NCI-H1105 treated with DMSO at 0.1 percent for 48 hours (cell line): ENCODE results near the gene ANKMY1.
A peak's percentile ranks its signal among the peaks of the same experiment; 100 is the strongest.

Experiments used
- DNase-seq: peaks from one replicate; lab custom pipeline; 2025; lab: John Stamatoyannopoulos, UW

ANKMY1 gene

DNA sequence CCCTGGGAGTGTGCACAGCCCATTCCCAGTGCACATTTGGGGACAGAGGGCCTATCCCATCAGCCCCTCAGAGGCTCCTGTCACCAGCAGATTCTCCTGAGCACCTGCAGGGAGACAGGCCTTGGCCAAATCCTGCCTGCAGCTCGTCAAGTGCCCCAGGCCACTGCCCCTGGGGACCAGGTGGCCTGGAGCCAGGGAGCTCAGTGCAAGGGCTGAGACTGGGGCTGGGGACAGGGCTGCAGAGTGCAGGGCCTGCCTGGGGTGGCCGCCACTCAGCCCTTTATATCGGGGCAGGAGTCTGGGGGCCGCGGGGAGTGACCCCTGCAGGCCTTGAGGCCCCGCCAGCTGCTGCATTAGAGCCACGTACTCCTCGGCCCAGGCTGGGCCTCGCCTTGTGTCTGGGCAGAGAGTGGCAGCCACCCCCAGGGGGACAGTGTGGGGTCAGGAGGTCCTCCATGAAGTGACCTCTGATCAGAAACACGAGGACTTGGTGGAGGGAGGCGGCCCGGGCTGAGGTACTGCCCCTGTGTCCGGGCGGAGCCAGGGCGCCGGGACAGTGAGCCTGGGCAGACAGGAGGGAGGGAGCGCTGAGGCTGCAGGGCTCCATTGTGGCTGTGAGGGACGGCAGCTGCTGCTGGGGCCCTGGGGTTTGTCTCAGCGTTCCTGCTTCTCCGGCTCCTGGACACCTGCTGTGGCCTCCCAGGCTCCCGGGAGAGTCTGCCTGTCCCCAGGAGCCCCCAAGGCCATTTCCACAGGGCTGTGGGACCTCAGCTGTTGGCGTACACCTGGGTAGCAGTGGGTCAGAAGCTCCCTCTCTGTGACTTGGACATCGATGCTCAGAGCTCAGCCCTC lies 98.2 kb downstream of the ANKMY1 start:
- no peak for DNase-seq

GRCh38 chr2:240458900-240459391 lies 98.8 kb downstream of the ANKMY1 start:
- DNase-seq: no peak

DNA sequence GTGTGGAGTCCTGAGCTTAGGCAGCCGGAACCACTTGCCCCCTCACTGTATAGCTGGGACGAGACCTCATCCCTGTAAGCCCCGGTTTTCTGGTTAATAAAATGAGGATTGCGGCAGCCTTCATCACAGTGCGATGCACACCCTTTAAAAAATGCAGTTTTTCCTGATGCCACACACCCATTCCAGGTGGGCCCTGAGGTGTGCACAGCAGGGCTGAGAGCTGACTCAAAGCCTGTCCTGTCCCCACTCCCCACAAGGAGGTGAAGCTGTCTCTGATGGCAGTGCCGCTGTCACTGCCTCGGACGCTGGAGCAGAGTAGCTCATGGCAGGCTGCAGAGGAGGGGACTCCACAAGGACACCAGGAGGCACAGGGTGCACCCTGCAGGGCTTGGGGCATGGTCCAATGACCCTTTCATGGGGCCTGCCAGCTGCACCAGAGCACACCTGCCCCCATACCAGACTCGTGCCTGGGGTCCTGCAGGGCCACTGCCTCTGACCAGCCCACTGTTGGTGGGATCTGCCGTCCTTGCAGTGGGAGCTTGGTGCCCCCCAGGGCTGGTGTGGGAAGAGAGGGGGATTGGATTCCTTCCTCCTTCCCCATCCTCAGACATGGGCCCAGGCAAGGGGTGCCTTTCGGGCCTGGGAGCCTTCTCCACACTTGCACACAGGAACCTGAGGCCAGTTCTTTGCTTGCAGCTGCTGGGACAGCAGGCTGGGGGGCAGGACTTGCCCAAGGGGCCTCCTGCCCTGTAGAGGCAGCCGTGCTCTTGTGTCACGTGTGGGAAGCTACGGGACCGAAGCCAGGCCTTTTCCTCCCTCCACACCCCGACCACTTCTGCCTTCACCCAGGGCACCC lies 99.5 kb downstream of the ANKMY1 start:
- DNase-seq: no peak

DNA sequence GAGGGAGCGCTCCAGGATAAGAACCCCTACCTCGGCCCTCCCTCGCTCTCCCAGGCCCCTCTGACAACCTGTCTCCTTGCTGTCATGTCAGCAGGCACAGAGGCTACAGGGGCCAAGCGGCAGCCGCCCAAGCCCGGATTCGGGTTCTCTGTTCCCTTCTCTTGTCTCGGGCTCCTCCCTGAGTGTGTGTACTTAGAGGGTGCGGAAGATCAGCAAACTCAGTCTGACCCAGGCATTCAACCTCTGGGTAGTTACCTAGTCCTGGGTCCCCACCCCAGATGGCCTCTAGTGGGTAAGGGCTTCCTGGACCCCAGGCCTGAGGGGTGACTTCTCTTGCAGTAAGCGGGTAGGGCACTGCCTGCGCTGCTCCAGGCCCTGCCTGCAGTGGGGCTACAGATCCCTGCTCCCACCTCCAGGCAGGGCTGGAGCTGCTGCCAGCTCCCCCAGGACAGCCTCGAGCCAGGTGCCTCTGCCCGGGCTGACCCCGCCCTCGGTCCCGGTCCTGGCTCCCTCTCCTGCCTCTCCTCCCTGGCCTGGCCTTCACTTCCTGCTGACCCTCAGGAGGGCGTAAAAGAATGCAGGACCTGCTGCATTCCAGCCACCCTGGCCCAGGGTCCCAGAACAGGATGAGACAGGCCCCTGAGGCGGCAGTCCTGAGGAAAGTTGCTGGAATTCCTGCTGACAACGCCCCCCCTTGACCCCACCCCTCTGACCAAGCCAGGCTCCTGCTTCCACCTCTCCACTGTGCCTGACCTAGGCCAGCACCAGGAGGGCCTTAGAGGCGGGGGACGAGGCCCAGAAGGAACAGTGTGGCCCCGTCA lies 100.4 kb downstream of the ANKMY1 start:
- no peak for DNase-seq

GRCh38 chr2:240456447-240457222 lies 101.2 kb downstream of the ANKMY1 start:
- no peak for DNase-seq

GRCh38 chr2:240455647-240456446 lies 101.9 kb downstream of the ANKMY1 start:
- no peak for DNase-seq

DNA sequence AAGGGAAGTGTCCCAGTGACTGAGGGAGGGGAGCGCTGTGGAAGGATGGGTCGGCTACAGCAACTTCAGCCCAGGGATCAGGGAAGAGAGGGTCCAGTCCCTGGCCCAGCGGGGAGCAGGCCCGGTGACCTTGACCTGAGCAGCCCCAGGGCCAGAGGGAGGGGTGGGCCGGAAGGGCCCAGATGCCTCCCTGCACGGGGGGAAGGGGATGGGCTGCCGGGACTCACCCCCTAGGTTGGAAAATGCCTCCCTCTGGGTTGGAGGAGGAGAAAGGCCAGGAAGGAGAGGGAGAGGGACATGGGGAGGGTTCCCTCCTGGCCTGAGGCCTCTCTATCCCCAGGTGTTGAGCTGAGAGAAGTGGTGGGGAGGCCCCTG lies 102.5 kb downstream of the ANKMY1 start:
- no peak for DNase-seq

GRCh38 chr2:240454106-240454901 lies 103.5 kb downstream of the ANKMY1 start:
- no peak for DNase-seq

DNA sequence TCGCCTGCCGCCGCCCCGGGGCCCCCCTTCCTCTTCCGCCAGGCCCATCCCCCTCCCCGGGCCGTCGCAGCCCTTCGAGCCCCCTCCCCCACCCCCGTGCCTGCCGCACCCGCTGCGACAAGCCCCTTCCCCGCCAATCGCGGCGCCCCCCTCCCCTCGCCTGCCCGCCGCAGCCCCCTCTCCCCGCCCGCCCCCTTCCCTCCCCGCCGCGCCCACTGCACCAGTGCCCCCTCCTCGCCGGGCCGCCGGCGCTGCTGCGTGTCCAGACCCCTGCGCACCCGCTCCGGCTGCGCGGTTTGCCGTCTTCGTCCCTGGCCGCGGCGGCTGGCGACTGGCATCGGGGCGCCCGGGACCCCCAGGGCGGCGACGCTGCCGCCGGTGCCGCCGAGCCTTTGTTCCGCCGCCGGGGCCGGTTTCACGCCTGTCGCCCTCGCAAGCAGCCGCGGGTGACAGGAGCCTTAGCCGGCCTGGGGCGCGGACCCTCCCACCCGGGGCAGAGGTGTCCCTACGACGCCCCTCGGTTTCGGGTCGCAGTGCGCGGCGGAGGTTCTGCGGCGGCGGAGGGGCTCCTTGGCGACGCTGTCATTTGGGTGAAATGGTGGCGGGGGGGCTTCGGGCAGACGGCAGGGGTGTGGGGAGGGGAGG lies 104.2 kb downstream of the ANKMY1 start:
- DNase-seq: no peak

DNA sequence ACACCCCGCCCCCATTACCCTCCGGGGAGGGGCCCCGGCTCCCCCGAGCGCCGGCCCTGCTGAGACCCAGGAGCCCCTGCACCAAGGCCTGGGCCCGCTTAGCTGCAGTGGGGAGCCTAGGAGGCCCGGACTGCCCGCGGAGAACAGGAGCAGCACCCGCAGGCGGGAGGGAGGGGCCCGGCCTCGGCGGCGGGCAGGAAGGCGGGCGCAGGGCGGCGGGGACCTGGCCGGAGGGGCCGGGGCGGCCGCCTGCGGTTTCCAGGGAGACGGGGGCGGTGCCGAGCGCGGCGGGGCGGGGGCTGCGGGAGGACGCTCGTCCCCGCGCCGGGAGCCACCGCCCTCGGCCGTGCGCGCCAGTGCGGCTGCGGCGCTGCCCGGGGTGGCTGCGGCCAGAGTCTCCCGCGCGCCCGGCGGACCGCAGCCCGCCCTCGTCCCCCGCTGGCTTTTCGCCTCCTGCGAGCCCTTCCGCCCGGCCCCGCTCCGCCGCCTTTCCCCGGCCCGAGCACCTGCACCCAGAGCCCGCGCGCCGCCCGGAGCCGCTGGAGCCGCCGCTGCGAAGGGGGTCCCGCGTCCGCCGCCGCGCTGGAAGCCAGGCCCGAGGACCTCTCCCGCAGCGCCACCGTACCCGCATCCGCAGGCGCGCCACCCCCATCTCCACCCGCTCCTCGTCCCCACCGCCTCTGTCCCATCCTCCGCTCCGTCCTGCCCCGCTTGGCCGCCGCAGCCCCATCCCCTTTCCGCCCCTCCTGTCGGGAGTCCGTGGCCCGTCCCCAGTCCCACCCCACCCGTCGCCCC lies 105.1 kb downstream of the ANKMY1 start:
- DNase-seq: peak; percentile 51

- DNase-seq: no peak
Observed at GRCh38 chr2:240451791-240452461, 105.9 kb downstream of the ANKMY1 start.

GRCh38 chr2:240451108-240451611 lies 106.6 kb downstream of the ANKMY1 start:
- no peak for DNase-seq

DNA sequence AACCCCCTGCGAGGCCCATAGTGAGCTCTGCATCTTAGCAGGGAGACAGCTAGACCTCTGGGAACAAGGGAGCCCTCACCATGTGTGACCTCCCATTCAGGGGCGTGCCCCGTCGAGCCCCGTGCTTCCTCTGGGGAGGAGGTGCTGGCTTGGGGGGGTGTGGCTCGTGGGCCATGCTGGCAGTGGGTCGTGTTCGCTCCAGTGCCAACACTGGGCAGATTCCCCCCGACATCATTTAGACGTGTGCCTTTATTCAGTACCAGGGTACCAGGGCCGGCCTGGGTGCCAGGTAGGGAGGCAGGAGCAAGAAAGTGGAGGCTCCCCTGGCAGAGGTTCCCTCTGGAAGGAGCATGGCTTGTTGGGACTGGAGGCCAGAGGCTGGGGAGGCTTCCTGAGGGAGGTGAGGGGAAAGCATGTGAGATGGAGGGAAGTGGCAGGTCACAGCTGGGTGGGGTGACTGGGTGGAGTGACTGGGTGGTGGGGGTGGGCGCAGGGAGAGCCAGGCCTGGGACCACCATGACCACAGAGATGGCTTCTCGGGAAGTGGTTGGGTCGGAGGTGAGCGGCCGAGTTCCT lies 107.2 kb downstream of the ANKMY1 start:
- DNase-seq: no peak

DNA sequence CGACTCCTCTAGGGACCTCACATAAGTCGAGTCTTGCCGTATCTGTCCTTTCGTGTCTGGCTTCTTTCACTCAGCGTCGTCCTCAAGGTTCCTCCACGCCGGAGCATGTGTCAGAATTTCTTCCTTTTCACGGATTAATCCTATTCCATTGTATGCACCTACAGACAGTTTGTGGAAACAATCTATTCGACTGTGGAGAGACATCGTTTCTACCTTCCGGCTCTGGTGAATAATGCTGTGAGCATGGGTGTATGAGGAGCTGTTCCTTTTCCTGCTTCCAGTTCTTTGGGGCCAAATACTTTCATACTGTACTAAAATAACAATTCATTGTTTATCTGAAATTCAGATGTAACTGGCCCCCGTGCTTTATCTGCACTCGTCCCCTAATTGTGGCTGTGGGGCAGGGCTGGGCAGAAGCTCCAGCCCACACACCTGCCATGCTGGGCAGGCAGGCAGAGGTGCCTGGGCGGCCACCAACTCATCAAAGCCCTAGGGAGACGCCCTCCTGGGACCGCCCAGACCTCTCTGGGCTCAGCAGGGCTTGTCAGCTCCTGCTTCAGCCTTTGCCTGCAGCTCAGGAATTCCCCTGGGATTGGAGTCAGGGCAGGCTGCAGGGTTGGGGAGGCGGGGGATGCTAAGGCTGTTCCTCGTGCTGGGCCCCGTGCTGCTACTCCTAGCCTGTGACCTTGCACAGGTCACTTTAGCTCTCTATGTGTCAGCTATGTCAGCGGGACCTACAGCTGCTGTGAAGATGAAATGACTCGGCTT lies 107.8 kb downstream of the ANKMY1 start:
- peak; percentile 20 for DNase-seq

GRCh38 chr2:240448387-240449274 lies 109.2 kb downstream of the ANKMY1 start:
- DNase-seq: no peak
